Nephron (organoid): ENCODE results near the gene SMIM28.

ENCODE experiments used
- H3K27ac Mint-ChIP-seq, 3 experiments: 2 replicates each; pipeline ENCODE4 v1.8.0; 2020; ENCODE audit warnings: mixed read lengths in 3 of 3, mild to moderate bottlenecking in 2 of 3, moderate library complexity in 1 of 3
- H3K27me3 Mint-ChIP-seq: 2 replicates; pipeline ENCODE4 v1.8.0; 2021; ENCODE audit warnings: low read depth, mild to moderate bottlenecking, moderate library complexity, mixed read lengths
- H3K36me3 Mint-ChIP-seq: 2 replicates; pipeline ENCODE4 v1.8.0; 2020; ENCODE audit warnings: low read depth, mixed read lengths
- H3K4me1 Mint-ChIP-seq: 2 replicates; pipeline ENCODE4 v1.8.0; 2020; ENCODE audit warnings: mixed read lengths
- H3K4me3 Mint-ChIP-seq, 3 experiments: 2 replicates each; pipeline ENCODE4 v1.8.0; 2020; ENCODE audit warnings: mild to moderate bottlenecking in 3 of 3, mixed read lengths in 3 of 3, moderate library complexity in 2 of 3
- H3K9me3 Mint-ChIP-seq: 2 replicates; pipeline ENCODE4 v1.8.0; 2020; ENCODE audit warnings: mixed read lengths
- CTCF ChIP-seq, 3 experiments: fragments of 200-600 bp; sonication (generic); IDR thresholded peaks; one replicate each; pipeline ENCODE4 v1.5.0; 2021; ENCODE audit warnings: antibody characterized with exemption in 3 of 3; ENCODE audit not compliant: unreplicated experiment in 3 of 3

The SMIM28 gene

GRCh38 chr6:138387577-138388368 lies 10.1 kb downstream of the SMIM28 start:
- Mint-ChIP-seq H3K36me3 (no peaks in the 10 kb centered on the region), H3K27me3 (peaks cover 12% of the 10 kb centered on the region), H3K4me3 (no peak overlapping the region), H3K27ac (no peak overlapping the region), H3K4me1 (no peaks in the 10 kb centered on the region), H3K9me3 (no peaks in the 10 kb centered on the region)
- no peak for TF ChIP-seq CTCF (IDR thresholded peaks at IDR 0.05; ENCODE audit: unreplicated experiment in 3 of 3)

GRCh38 chr6:138389551-138389950 lies 11.8 kb downstream of the SMIM28 start:
- Mint-ChIP-seq H3K27me3 (peaks cover 10% of the 10 kb centered on the region), H3K36me3 (no peaks in the 10 kb centered on the region), H3K27ac (no peak overlapping the region), H3K4me1 (no peaks in the 10 kb centered on the region), H3K9me3 (no peaks in the 10 kb centered on the region), H3K4me3 (no peak overlapping the region)
- no peak for TF ChIP-seq CTCF (IDR thresholded peaks at IDR 0.05; ENCODE audit: unreplicated experiment in 3 of 3)

GRCh38 chr6:138393871-138394783 lies 16.4 kb downstream of the SMIM28 start:
- no peaks in the 10 kb centered on the region for H3K36me3 Mint-ChIP-seq

GRCh38 chr6:138396709-138397108 lies 19.0 kb downstream of the SMIM28 start:
- Mint-ChIP-seq H3K36me3 (no peaks in the 10 kb centered on the region), H3K4me1 (no peaks in the 10 kb centered on the region), H3K27ac (no peak overlapping the region), H3K27me3 (no peaks in the 10 kb centered on the region), H3K4me3 (no peak overlapping the region), H3K9me3 (no peaks in the 10 kb centered on the region)
- TF ChIP-seq CTCF (IDR thresholded peaks at IDR 0.05; ENCODE audit: unreplicated experiment in 3 of 3) = no peak

More at GRCh38 chr6:138393871-138394783, 16.4 kb downstream of the SMIM28 start:
- Mint-ChIP-seq H3K9me3 (no peaks in the 10 kb centered on the region), H3K27ac (no peak overlapping the region), H3K27me3 (peaks cover 3% of the 10 kb centered on the region), H3K4me1 (no peaks in the 10 kb centered on the region), H3K4me3 (no peak overlapping the region)
- TF ChIP-seq CTCF (IDR thresholded peaks at IDR 0.05; ENCODE audit: unreplicated experiment in 3 of 3) = no peak

GRCh38 chr6:138397128-138398122 lies 19.7 kb downstream of the SMIM28 start:
- no peak for TF ChIP-seq CTCF (IDR thresholded peaks at IDR 0.05; ENCODE audit: unreplicated experiment in 3 of 3)
- no peak overlapping the region for H3K4me3 Mint-ChIP-seq
- no peaks in the 10 kb centered on the region for H3K9me3 Mint-ChIP-seq
- no peaks in the 10 kb centered on the region for H3K27me3 Mint-ChIP-seq
- H3K27ac Mint-ChIP-seq = no peak overlapping the region
- no peaks in the 10 kb centered on the region for H3K4me1 Mint-ChIP-seq
- no peaks in the 10 kb centered on the region for H3K36me3 Mint-ChIP-seq
